ENCODE measurements around the gene PAOX.
"Not testable (repeated sequence)": the region's sequence is repeated elsewhere in the genome, so short reads cannot be mapped to it uniquely, and the experiment has no call there.

PAOX gene

DNA sequence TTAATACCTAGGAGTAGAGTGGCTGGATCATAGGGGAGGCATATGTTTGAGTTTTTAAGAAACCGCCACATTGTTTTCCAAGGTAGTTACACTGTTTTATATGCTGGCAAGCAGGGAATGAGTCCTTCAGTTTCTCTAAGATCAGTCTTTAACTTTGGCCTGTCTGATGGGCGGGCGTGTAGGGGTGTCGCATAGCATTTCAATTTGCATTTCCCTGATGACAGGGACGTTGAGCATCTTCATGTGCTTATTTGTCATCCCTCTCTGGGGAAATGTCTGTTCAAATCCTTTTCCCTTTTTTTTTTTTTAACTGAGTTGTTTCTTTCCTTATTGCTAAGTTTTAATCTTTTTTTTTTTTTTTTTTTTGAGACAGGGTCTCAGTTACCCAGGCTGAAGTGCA lies 24.7 kb downstream of the PAOX start:
- no peak for DNase-seq
- Histone ChIP-seq H3K27me3 (no peaks in the 10 kb centered on the region), H3K9me3 (no peaks in the 10 kb centered on the region), H3K4me1 (no peaks in the 10 kb centered on the region), H3K4me3 (ENCODE audit: low read depth, low read length) (no peak overlapping the region), H3K36me3 (peaks cover 22% of the 10 kb centered on the region)
- no peak for TF ChIP-seq CTCF (IDR thresholded peaks at IDR 0.05; ENCODE audit: low read depth, low read length)

DNA sequence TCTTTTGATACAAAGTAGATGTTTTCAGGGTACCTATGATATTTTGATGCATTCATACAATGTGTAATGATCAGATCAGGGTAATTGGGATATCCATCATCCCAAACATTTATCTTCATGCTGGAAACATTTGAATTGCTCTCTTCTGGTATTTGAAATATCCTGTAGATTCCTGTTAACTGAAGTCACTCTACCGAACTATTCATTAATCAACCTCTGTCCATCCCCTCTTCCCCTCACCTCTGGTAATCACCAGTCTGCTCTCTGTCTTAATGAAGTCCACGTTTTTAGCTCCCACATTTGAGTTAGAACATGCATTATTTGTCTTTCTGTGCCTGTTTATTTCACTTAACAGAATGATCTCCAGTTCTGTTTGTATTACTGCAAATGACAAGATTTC lies 26.2 kb downstream of the PAOX start:
- H3K36me3 ChIP-seq: peaks cover 25% of the 10 kb centered on the region
- no peaks in the 10 kb centered on the region for H3K4me1 ChIP-seq
- H3K27me3 ChIP-seq: no peaks in the 10 kb centered on the region
- no peak for DNase-seq
- H3K9me3 ChIP-seq: no peaks in the 10 kb centered on the region
- no peak overlapping the region for H3K4me3 ChIP-seq (ENCODE audit: low read depth, low read length)
- TF ChIP-seq CTCF (IDR thresholded peaks at IDR 0.05; ENCODE audit: low read depth, low read length): no peak

DNA sequence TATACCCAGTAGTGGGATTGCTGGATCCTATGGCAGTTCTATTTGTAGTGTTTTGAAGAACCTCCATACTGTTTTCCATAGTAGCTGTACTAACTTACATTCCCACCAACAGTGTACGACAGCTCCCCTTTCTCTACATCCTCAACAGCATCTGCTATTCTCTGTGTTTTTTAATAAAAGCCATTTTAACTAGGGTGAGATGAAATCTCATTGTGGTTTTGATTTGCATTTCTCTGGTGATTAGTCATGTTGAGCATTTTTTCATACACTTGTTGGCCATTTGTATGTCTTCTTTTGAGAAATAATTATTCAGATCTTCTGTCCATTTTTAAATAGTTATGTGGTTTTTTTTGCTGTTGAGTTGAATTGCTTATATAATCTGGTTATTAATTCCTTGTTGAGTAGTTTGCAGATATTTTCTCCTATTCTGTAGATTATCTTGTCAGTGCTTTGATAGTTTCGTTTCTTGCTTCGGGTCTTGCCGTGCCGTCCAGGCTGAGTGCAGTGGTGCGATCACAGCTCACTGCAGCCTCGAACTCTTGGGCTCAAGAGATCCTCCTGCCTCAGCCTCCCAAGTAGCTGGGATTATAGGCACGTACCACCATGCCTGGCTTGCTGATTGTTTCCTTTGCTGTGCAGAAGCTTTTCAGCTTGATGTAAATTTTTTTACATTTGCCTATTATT lies 26.9 kb downstream of the PAOX start:
- peaks cover 27% of the 10 kb centered on the region for H3K36me3 ChIP-seq
- DNase-seq: no peak
- no peak overlapping the region for H3K4me3 ChIP-seq (ENCODE audit: low read depth, low read length)
- no peaks in the 10 kb centered on the region for H3K4me1 ChIP-seq
- TF ChIP-seq CTCF (IDR thresholded peaks at IDR 0.05; ENCODE audit: low read depth, low read length): no peak
- H3K9me3 ChIP-seq: no peaks in the 10 kb centered on the region
- no peaks in the 10 kb centered on the region for H3K27me3 ChIP-seq

DNA sequence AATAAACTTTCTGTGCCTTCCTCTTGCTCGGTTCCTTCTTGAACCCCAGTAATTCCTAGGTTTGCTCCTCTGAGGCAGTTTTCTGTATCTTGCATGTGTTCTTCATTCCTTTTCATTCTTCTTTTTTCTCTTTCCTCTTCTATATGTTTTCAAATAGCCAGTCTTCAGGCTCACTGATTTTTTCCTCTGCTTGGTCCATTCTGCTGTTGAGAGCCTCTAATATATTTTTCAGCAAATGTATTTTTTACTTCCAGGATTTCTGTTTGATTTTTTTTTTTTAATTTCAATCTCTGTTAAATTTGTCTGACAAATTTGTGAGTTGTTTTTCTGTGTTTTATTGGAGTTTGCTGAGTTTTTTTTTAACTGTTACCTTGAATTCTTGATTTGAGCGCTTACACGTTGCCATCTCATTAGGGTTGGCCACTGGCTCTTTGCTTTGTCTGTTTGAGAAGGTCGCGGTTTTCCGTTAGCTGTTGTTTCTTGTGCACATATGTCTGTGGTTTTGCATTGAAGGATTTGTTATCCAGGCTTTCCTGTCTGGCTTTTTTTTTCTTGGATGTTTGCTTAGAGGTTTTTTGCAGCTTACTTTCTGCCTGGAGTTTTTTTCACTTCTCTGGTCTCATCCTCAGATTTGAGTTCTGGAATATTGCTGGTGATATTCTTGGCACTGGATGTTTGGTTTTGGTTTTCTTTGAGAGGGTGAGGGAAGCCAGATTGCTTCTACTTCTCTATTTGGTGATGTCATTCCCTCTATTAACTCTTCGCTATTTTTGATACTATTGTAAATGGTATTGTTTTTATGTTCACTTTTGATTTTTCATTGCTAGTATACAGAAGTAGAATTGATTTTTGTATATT lies 32.7 kb downstream of the PAOX start:
- no peak for TF ChIP-seq CTCF (IDR thresholded peaks at IDR 0.05; ENCODE audit: low read depth, low read length)
- DNase-seq: no peak
- H3K4me3 ChIP-seq (ENCODE audit: low read depth, low read length): no peak overlapping the region
- peaks cover 38% of the 10 kb centered on the region for H3K36me3 ChIP-seq
- H3K9me3 ChIP-seq: no peaks in the 10 kb centered on the region
- no peaks in the 10 kb centered on the region for H3K4me1 ChIP-seq
- no peaks in the 10 kb centered on the region for H3K27me3 ChIP-seq

- Histone ChIP-seq H3K9me3 (no peaks in the 10 kb centered on the region), H3K4me1 (no peaks in the 10 kb centered on the region), H3K36me3 (peaks cover 38% of the 10 kb centered on the region), H3K27me3 (no peaks in the 10 kb centered on the region), H3K4me3 (ENCODE audit: low read depth, low read length) (no peak overlapping the region)
- no peak for DNase-seq
- TF ChIP-seq CTCF (IDR thresholded peaks at IDR 0.05; ENCODE audit: low read depth, low read length): no peak
Observed at GRCh38 chr10:133412381-133412711, 33.3 kb downstream of the PAOX start.

DNA sequence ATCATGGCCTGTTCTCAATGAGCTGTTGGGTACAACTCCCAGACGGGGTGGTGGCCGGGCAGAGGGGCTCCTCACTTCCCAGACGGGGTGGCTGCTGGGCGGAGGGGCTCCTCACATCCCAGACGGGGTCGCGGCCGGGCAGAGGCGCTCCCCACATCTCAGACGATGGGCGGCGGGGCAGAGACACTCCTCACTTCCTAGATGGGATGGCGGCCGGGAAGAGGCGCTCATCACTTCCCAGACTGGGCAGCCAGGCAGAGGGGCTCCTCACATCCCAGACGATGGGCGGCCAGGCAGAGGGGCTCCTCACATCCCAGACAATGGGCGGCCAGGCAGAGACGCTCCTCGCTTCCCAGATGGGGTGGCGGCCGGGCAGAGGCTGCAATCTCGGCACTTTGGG lies 35.3 kb downstream of the PAOX start:
- peaks cover 29% of the 10 kb centered on the region for H3K36me3 ChIP-seq
- not testable (repeated sequence) for H3K27me3 ChIP-seq; DNase-seq; H3K9me3 ChIP-seq; H3K4me3 ChIP-seq (ENCODE audit: low read depth, low read length); H3K4me1 ChIP-seq

All from BE2C (cell line).